NB4 (cell line): ENCODE results near the gene SNAI3.

Experiments
- DNase-seq: peaks from one replicate; pipeline ENCODE4 v3.0.0; 2010; ENCODE audit warnings: low read depth
- H3K4me3 ChIP-seq: one replicate; pipeline ENCODE4 v1.5.1; 2011; ENCODE audit warnings: mild to moderate bottlenecking, low read depth, low read length, moderate library complexity
- MYC ChIP-seq: IDR thresholded peaks from 2 replicates; pipeline ENCODE4 v1.6.1; 2011; ENCODE audit warnings: low read depth, low read length
- POLR2A ChIP-seq: IDR thresholded peaks from 2 replicates; pipeline ENCODE4 v1.6.1; 2011; ENCODE audit warnings: mild to moderate bottlenecking; ENCODE audit not compliant: insufficient read length; ENCODE audit errors: extremely low read depth
- TF ChIP-seq, protein P1 (sequence below): IDR thresholded peaks from 2 replicates; pipeline ENCODE4 v1.6.1; 2011; ENCODE audit warnings: low read depth, low read length
- TF ChIP-seq, protein P2 (sequence below): IDR thresholded peaks from one replicate; pipeline ENCODE4 v1.5.1; 2012; ENCODE audit warnings: low read depth, low read length

Gene SNAI3

GRCh38 chr16:88691924-88692560, 5.7 kb upstream of the SNAI3 start:
- DNase-seq = peak; percentile 98
- H3K4me3 ChIP-seq = no peak overlapping the region
- TF ChIP-seq, protein P1, sequence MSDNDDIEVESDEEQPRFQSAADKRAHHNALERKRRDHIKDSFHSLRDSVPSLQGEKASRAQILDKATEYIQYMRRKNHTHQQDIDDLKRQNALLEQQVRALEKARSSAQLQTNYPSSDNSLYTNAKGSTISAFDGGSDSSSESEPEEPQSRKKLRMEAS = peak; percentile 88
- TF ChIP-seq POLR2A (no peak), MYC (peak; percentile 71; the same call in 1 of the 2 replicates)
- TF ChIP-seq, protein P2, sequence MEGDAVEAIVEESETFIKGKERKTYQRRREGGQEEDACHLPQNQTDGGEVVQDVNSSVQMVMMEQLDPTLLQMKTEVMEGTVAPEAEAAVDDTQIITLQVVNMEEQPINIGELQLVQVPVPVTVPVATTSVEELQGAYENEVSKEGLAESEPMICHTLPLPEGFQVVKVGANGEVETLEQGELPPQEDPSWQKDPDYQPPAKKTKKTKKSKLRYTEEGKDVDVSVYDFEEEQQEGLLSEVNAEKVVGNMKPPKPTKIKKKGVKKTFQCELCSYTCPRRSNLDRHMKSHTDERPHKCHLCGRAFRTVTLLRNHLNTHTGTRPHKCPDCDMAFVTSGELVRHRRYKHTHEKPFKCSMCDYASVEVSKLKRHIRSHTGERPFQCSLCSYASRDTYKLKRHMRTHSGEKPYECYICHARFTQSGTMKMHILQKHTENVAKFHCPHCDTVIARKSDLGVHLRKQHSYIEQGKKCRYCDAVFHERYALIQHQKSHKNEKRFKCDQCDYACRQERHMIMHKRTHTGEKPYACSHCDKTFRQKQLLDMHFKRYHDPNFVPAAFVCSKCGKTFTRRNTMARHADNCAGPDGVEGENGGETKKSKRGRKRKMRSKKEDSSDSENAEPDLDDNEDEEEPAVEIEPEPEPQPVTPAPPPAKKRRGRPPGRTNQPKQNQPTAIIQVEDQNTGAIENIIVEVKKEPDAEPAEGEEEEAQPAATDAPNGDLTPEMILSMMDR = no peak

DNA sequence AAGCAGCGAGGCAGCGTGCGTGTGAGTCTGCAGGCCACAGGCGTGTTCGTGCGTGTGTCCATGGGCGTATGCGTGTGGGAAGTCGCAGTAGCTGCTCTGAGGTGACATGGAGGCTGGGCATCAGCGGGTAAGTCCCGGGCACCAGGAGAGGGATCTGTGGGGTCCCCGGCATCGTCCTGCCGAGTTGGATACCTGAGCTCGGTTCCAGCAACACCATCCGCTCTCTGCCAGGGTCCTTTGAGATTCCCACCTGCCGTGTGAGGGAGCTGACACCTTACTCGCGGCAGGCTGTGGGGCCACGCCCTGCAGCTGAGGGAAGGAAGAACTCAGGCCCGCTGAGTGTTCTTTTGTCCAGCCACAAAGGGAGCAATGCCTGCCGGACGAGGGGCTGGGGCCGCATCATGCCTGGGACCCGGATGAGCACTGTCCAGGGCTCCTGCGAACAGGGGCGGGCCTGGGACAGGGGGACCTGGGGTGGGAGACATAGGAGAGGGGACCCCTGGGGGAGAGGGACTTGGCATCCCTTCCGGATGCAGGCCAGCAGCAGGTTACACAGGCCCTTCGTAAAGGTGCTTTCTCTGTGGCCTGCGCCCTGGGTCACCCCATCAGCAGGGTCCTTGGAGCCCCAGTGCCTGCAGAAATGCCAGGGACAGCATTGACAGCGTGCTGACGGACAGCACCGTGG, 5.0 kb upstream of the SNAI3 start:
- TF ChIP-seq MYC (no peak), POLR2A (no peak)
- TF ChIP-seq, protein P1 = no peak
- TF ChIP-seq, protein P2 = no peak
- H3K4me3 ChIP-seq = no peak overlapping the region
- DNase-seq = no peak

DNA sequence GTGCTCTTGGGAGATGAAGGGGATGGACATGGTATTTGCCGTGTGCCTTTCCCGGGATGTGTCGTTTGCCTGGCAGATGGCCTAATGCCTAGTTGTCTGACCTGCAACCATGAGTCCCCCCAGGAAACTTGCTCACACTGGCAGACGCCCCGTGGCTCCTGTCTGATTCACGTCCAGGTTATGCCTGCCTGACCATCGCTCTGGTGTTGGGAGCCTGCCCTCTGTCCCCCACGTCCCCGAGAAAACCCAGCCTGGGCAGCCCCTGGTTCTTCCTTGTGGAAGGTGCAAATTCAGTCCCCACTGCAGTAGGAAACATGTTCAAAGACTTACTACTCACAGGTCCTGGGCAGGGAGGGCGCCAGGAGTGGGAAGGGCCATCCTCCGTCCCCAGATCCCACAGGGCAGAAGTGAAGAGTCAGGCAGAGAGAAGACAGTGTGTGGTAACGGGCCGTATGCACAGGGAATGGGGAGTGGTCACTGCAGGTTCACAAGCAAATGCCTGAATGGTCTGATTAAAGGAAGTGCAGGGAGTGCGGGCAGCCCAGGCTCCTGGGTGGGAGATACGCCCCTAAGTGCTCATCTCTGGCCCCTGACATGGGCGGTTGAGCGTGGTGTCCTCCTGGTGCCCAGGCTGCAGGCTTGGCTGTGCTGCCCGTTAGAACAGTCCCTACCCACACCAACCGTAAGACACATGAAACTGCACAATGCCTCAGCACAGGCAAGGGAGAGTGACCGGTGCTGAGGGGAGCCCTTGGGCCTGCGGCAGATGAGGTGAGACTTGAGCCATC, 4.2 kb upstream of the SNAI3 start:
- no peak for DNase-seq
- no peak overlapping the region for H3K4me3 ChIP-seq
- TF ChIP-seq MYC (no peak), POLR2A (no peak)
- TF ChIP-seq, protein P2 = no peak
- TF ChIP-seq, protein P1 = no peak

DNA sequence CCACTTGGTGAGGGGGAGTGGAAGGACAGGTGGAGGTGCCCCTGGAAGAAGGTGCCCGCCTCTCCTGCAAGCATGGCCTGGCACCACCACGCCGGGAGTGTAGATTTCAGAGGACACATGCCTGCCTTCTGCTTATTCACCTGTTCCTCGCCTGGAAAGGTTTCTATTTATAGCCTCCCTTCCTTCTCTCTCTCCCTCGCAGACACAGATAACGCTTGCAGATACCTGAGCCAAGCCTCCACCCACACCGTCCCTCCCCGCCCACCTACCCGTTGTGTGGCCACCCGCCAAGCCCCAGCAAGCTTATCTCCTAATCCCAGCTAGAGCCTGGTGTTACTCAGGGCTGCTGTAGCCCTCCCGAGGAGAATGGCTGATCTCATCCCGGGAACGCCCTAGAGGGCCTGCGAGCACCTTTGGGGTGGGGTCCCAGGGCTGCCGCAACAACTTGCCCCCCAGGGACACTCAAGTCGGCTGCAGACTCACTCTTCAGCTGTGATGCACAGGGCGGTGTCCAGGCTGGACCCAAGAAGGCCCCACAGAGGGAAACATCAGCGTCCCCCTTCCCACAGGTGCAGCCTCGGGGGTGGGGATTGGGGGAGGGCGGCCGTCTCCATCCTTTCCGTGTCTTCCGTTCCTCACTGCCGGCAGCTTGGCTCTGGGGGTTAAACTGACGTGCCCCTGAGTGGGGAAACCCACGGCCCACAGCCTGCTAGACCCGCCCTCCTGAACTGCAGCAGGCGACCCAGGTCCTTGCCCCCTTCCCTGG, 1.9 kb upstream of the SNAI3 start:
- no peak overlapping the region for H3K4me3 ChIP-seq
- no peak for DNase-seq
- TF ChIP-seq, protein P2 = no peak
- TF ChIP-seq, protein P1 = no peak
- no peak for TF ChIP-seq POLR2A
- TF ChIP-seq MYC = no peak

DNA sequence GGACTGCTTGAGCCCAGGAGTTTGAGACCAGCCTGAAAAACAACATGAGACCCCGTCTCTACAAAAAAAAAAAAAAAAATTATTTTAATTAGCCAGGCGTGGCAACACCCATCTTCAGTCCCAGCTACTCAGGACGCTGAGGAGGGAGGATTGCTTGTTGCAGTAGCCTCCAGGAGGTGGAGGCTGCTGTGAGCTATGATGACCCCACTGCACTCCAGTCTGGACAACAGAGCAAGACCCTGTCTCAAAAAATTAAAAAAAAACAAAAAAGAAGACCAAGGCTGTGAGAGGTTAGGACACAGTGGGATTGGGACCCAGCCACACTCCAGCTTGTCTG, 1.3 kb upstream of the SNAI3 start:
- no peak for DNase-seq
- TF ChIP-seq, protein P1 = no peak
- no peak overlapping the region for H3K4me3 ChIP-seq
